Activated CD4-positive, alpha-beta T cell treated with anti-CD3 and anti-CD28 coated beads, Interleukin-2, amount 50 U/mL, for 48 hours (primary cell): ENCODE data around the gene DYNC1LI2.
A peak's percentile ranks its signal among the peaks of the same experiment; 100 is the strongest.

Experiments
- DNase-seq, 2 experiments: peaks; one replicate each; pipeline ENCODE4 v3.0.0-alpha.2; 2020

Gene DYNC1LI2

GRCh38 chr16:66735891-66736290 is 15.5 kb downstream of the DYNC1LI2 start:
- no peak for DNase-seq

DNA sequence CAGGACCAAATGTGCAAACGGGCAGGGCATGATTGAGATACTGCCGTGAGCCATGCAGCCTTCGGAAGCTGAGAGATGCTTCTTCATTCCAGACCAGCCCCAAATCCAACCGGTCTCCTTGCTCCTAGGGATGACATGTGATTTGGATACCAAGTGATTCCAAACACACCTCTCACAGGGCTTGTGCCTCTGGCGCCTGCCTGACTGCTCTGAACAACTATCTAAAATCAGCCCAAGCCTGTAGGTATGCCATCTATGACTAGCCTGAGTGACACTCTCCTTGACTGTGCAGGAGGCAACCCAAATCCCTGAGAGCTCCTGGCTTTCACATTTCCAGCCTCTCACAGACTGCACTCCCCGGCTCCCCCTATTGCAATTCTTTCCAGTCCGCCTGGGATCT is 20.3 kb downstream of the DYNC1LI2 start:
- DNase-seq = no peak

GRCh38 chr16:66728804-66729203 is 22.6 kb downstream of the DYNC1LI2 start:
- DNase-seq = no peak

GRCh38 chr16:66728117-66728787 is 23.2 kb downstream of the DYNC1LI2 start:
- no peak for DNase-seq

DNA sequence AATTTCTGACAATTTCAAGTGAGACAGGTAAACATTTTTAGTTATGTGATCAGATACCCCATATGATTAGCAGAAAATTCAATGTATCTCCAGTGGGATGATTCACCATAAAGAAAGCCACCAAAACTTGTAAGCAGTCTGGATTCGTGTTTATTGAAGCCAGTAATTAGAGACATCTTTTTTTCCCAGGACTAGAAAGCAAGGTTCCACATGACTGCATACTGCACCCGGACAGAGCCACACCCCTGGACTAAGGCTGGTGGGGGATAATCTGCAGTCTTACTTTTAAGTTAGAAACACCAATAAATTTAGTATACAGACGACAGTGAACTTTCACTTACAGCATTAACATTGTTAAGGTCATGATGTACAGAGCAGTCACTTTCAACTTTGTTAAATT is 30.6 kb downstream of the DYNC1LI2 start:
- DNase-seq = no peak

DNA sequence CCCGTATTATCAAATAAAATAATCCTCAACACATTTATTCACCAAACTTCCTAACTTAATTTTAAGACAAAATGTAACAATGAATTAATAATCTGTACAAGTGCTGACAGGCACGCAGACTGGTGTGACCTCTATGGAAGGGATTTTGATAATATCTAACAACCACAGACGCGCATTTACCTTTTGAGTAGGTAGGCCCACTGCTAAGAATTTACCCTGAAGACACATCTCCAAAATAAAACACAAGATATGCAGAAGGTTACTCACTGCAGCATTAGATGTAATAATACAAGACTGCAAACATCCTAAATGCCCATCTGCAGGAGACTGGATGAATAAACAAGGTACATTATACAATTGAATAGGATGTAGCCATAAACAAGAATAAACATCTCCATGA is 32.2 kb downstream of the DYNC1LI2 start:
- no peak for DNase-seq

- DNase-seq = no peak
Measured at GRCh38 chr16:66717776-66718175, 33.6 kb downstream of the DYNC1LI2 start.

GRCh38 chr16:66717112-66717675 is 34.2 kb downstream of the DYNC1LI2 start:
- DNase-seq = peak; percentile 19 to 30

- DNase-seq = no peak
Measured at GRCh38 chr16:66714654-66715307, 36.6 kb downstream of the DYNC1LI2 start.

DNA sequence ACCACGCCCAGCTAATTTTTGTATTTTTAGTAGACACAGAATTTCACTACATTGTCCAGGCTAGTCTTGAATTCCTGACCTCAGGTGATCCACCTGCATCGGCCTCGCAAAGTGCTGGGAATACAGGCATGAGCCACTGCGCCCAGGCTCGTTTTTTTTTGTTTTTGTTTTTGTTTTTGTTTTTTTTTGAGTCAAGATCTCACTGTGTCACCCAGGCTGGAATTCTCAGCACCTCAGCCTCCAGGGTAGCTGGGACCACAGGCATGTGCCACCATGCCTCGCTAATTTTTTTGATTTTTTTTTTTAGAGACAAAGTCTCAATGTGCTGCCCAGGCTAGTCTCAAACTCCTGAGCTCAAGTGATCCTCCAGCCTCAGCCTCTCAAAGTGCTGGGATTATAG is 37.3 kb downstream of the DYNC1LI2 start:
- DNase-seq = no peak

DNA sequence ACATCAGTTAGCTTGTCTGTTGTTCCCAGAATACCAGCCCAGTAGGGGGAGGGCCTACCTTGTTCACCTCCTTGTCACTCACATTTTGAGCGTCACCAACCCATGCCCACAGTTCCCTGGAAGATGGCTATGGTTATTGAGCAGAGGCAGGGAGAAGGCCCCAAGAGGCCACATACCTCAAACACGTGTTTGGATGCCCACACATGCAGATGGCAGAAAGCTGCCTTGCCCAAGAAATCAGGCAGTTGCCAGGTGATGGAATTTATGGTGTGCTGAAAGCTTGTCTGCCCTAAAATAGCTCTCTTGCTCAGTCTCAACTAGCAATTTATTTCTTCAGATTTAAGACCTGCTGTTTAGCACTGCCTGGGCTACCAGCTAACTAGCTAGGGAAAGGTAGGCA is 38.3 kb downstream of the DYNC1LI2 start:
- no peak for DNase-seq

GRCh38 chr16:66712512-66712911 is 38.9 kb downstream of the DYNC1LI2 start:
- no peak for DNase-seq

DNA sequence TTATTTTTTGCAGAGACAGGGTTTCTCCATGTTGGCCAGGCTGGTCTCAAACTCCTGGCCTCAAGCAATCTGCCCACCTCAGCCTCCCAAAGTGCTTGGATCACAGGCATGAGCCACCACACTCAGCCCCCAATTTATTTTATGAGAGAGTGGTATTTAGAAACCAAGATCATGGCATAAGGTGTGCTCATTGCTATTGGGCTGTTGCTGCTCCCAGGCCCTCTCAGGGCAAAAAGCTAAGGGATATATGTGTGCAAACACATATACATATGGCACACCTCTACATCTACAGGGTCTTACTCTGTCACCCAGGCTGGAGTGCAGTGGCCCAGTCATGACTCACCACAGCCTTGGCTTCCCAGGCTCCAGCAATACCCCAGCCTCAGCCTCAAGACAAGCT is 39.8 kb downstream of the DYNC1LI2 start:
- DNase-seq = no peak

DNA sequence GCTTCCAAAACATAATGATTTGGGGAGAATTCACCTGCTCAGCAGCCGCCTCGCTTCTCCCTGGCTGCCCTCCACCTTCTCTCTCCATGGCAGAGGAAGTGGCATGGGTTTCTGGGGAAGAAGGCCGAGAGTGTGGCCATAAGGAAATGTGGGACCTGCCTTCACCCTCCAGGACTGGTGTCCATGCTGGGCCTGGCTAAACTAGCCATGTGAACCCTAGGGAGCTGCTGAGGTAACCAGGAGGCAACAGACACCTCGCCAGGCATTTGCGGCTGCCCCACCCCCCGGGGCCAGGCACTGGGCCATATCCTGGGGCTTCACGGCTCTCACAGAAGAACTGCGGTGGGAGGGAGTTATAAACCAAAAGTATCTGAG is 44.9 kb downstream of the DYNC1LI2 start:
- no peak for DNase-seq

- DNase-seq = no peak
Measured at GRCh38 chr16:66705790-66706505, 45.5 kb downstream of the DYNC1LI2 start.

- DNase-seq = no peak
Measured at GRCh38 chr16:66703406-66704215, 47.8 kb downstream of the DYNC1LI2 start.

DNA sequence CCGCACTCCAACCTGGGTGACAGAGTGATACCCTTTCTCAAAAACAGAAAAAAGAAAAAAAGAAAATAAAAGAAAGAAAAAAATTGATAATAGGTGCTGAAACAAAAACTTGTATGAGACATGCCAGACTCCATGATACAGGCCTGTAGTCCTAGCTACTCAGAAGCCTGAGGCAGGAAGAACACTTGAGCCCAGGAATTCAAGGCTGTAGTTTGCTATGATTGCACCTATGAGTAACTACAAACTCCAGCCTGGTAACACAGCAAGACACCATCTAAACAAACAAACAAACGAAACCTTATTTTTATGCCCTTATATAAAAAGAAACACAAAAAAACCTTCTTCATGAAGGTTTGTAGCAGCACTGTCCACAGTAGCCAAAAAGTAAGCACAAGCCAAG is 49.9 kb downstream of the DYNC1LI2 start:
- DNase-seq = no peak

GRCh38 chr16:66701026-66701425 is 50.4 kb downstream of the DYNC1LI2 start:
- DNase-seq = no peak

GRCh38 chr16:66699898-66700297 is 51.5 kb downstream of the DYNC1LI2 start:
- DNase-seq = no peak

GRCh38 chr16:66698046-66698445 is 53.4 kb downstream of the DYNC1LI2 start:
- DNase-seq = no peak

- DNase-seq = peak; percentile 70 to 74
Measured at GRCh38 chr16:66696669-66697630, 54.5 kb downstream of the DYNC1LI2 start, which contains the start of gene CMTM4. TSS of gene CMTM4 (minus strand) at chr16:66696743. CDS start at chr16:66696525, 218 bp downstream.
